HG03103 (cell line): ENCODE measurements around the gene MED14.
"Not testable (repeated sequence)": the region's sequence is repeated elsewhere in the genome, so short reads cannot be mapped to it uniquely, and the experiment has no call there.

Source experiments
- ATAC-seq: cut with Tn5 transposase; IDR thresholded peaks from one replicate; pipeline ENCODE4 v1.9.1; 2021; ENCODE audit warnings: low read depth; ENCODE audit not compliant: unreplicated experiment

Gene MED14

DNA sequence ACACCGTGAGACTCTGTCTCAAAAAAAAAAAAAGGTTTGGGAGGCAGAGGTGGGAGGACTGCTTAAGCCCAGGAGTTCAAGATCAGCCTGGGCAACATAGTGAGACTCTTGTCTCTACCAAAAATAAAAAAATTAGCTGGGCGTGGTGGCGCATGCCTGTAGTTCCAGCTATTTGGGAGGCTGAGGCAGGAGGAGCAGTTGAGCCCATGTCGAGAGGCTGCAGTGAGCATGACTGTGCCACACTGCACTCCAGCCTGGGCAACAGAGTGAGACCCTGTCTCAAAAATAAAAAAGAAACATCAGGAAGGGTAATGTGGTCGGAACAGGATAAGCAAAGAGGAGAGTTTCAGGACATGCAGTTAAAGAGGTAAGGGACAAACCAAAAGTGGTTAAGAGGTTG is 2.8 kb downstream of the MED14 start:
- not testable (repeated sequence) for ATAC-seq

GRCh38 chrX:40729598-40730584 is 5.5 kb downstream of the MED14 start:
- no peak for ATAC-seq

- no peak for ATAC-seq
These were observed 7.6 kb downstream of the MED14 start for GRCh38 chrX:40727581-40728252.

- ATAC-seq = no peak
These were observed 8.2 kb downstream of the MED14 start for GRCh38 chrX:40727093-40727492.

DNA sequence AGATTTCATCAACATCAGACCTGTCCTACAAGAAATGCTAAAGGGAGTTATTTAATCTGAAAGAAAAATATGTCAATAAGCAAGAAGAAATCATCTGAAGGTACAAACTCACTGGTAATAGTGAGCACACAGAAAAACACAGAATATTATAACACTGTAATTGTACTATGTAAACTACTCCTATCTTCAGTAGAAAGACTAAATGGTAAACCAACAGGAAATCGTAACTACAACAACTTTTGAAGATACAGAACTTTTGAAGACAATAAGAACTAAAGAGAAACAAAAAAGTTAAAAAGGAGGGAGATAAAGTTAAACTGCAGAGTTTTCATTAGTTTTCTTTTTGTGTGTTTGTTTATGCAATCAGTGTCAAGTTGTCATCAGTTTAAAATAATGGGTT is 12.4 kb downstream of the MED14 start:
- no peak for ATAC-seq

DNA sequence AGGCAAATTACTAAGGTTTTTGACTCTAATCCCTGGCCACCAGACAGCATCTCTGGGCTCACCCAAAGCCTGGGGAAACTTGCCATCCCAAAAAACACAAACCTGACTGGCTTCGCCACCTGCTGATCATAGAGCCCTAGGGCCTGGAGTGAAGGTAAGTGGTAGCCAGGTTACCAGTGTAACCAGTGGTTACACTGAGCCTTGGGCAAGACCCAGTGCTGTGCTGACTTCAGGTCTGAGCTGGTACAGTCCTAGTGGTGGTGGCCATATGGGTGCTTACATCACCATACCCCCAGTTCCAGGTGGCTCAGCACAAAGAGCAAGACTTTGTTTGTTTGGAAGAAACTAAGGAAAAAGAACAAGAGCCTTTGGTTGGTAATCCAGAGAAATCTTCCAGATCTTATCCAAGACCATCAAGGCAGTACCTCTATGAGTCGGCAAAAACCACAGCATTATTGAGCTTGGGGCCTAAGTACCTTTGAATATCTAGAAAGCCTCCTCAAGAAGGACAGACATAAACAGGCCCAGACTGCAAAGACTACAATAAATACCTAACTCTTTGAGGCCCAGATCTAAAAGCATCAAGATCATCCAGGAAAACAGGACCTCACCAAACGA is 13.7 kb downstream of the MED14 start:
- no peak for ATAC-seq

DNA sequence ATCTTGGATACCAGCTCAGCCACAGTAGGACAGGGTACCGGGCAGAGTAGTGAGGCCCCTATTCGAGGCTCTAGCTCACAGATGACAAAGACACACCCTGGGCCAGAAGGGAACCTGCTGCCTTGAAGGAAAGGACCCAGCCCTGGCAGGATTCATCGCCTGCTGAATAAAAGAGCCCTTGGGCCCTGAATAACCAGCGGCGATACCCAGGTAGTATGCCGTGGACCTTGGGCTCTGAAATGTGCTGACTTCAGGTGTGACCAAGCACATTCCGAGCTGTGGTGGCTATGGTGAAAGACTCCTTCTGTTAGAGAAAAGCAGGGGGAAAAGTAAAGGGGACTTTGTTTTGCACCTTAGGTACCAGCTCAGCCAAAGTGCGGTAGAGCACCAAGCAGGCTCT is 14.6 kb downstream of the MED14 start:
- no peak for ATAC-seq

- no peak for ATAC-seq
These were observed 15.0 kb downstream of the MED14 start for GRCh38 chrX:40720339-40720738.

GRCh38 chrX:40719731-40720130 is 15.6 kb downstream of the MED14 start:
- ATAC-seq = no peak

- ATAC-seq = no peak
These were observed 16.1 kb downstream of the MED14 start for GRCh38 chrX:40719218-40719617.

GRCh38 chrX:40709395-40709794 is 25.9 kb downstream of the MED14 start:
- no peak for ATAC-seq

DNA sequence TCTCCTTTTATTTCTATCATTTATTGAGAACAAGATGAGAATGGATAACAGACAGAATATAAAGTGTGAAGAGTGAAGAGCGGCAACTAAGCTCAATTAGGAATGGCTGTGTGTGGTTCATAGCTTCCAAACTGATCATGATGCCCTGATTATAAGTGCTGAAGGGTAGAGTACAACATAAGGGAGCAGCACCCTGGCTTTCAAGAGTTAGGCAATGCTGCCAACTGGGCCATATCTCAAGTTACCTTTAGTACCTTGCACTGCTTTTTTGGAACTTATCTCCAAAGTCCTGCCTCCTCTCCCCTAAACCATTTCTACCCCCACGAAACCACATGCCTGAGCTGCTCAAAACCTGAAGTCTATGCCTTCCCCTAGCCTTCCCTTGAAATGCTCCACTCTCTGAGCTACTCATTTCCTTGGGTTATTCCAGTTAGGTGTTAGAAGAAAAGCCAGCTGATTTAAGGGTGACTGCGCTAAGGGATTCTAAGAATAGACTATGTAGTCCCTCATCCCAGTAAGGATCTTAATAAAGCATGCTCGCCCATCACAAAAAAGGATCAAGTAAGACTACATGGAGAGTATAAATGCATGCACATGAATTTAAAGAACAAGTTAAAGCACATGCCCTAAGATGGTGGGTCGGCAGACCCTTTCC is 29.6 kb downstream of the MED14 start:
- ATAC-seq = no peak

DNA sequence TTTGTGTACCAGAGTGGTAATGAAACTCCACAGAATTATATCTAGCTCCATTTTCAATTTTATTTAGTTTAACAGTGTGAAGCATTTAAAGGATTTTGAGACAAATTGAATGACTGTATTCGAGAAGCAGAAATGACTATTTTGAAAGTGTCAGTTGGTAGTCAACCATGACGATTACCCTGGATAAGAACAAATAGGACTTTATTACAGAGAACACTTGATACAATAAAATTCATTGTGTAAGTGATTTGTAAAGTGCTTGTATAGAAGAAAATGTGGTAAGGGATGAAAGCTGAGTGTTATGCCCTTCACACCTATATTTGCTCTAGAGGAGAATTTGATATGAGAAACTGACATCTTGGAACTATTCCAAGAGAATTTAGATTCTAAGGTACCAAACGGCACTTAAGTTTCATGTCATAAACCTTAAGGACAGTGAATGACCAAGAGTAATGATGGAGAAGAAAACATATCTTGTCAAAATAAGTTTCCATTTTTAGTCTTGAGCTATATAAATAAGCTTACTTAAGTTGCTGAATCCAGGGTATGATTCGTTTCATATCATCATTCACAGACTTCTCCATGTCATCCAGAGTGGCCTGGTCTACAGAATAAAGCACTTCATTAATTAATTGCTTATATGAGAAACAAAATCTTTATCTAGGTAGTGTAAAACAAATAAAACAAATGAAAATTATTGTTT is 34.6 kb downstream of the MED14 start:
- no peak for ATAC-seq

- ATAC-seq = no peak
These were observed 36.5 kb downstream of the MED14 start for GRCh38 chrX:40698851-40699250.

- ATAC-seq = no peak
These were observed 40.5 kb downstream of the MED14 start for GRCh38 chrX:40694802-40695201.

DNA sequence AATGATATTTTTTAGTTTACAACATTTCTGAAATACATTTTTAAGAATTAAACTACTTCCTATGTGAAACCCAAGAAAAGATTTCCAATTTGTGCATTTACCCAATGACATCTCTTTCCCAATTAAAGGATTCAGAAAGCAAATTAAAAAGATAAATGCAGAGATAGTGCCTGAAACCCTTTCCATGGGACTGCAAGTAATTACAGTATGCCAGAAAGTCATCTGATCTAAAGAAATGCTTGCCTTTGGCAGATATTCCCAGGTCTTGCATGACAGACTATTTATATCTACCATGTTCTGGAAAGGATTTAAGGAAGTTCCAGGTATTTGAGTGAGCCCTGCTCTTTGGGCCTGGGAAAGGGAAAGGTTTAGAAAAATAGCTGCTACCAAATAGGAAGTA is 46.4 kb downstream of the MED14 start:
- no peak for ATAC-seq

- no peak for ATAC-seq
These were observed 48.2 kb downstream of the MED14 start for GRCh38 chrX:40687169-40687568.

GRCh38 chrX:40685362-40685918 is 49.9 kb downstream of the MED14 start:
- ATAC-seq = no peak

- ATAC-seq = no peak
These were observed 51.2 kb downstream of the MED14 start for GRCh38 chrX:40684092-40684491.

DNA sequence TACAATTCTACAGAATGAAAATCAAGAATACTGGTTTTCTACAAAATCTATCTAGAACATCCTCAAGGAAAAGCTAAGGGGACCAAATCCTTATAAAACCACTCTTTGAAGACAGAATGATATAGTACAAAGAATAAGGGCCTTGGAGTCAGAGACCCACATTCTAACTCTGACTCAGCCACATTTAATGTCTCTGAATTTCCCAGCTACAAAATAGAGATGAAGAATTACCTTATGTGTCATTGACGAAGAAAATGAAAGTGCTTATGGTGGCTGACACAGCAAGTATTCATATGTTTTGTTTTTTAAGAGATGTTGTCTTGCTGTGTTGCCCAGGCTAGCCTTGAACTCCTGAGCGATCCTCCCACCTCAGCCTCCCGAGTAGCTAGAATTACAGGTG is 52.1 kb downstream of the MED14 start:
- ATAC-seq = no peak
